Measurements from ENCODE around the gene HOXC12.

HOXC12 gene

DNA sequence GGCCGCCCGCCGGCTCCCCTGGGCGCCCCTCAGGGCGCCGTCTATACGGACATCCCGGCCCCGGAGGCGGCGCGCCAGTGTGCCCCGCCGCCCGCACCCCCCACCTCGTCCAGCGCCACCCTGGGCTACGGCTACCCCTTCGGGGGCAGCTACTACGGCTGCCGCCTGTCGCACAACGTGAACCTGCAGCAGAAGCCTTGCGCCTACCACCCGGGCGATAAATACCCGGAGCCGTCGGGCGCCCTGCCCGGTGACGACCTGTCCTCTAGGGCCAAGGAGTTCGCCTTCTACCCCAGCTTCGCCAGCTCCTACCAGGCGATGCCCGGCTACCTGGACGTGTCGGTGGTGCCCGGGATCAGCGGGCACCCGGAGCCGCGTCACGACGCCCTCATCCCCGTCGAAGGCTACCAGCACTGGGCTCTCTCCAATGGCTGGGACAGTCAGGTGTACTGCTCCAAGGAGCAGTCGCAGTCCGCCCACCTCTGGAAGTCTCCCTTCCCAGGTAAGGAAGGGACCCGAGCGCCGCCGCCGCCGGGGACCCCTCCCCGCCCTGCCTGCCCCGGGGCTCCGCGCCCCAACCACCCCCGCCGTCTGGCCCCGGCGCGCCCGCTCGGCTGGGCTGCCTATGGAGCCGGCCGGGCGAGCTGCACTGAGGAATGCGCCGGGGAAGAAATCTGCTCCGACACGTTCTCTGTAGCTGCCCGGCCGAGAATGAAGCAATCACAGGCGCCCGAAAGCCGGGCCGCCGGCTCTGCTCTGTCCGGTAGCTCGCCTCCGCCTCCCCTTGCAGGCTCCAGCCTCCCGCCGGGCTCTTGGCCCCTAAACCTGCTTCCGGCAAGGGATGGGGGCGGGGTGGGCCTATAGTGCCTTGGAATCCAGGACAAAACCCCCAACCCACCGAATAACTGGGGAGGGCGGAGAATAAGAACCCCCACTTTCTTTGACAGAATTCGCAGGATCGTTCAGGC is 15.3 kb upstream of the HOXC12 start:
- DNase-seq (ENCODE audit: low read depth): no peak
- H3K4me3 ChIP-seq (ENCODE audit: low read depth, low read length): peak overlapping the region; percentile 38

DNA sequence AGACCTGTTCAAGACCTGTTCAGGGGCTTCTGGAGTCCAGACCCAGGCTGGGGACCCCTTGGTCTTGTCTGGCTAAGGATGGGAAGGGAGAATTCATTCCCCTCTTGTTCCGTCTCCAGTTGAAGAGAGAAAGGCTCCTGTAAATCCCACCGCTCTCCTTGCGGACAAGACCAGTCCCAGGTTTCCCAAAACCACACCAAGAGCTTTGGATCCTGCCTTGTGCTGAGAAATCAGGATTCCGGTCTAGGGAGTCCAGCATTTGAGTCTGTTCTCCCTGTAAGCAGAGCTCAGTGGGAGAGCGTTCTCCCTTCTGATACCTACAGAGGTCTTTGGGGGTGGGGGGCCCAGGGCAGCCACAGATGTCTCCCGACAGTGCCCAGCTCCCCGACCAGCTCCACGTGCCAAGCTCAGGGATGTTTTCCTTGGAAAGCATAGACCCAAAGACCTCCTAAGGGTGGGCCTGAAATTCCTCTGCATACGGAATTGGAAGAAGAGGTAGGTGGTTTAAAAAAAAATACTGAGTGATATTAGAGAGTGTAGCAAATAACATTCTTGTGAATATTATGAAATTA is 14.2 kb upstream of the HOXC12 start:
- DNase-seq (ENCODE audit: low read depth): no peak
- peak overlapping the region; percentile 16 for H3K4me3 ChIP-seq (ENCODE audit: low read depth, low read length)

DNA sequence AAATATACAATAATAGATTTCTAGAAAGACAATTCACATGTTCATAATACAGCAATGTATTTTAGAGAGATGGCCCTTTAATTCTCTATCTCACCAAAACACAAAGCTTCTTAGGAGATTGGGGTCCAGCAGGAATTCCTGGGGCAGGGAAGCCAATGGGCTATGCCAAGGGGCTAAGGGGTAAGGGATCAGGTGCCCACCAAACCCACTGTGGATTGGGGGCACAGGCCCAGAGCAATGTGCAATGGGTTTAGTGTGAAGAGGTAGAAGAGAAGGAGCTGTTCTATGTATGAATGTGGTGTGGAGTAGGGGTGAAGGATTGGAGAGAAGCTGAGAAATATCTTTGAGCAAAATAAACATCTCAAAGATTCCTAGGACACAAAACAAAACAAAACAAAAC is 13.5 kb upstream of the HOXC12 start:
- DNase-seq (ENCODE audit: low read depth): no peak
- H3K4me3 ChIP-seq (ENCODE audit: low read depth, low read length): no peak overlapping the region

DNA sequence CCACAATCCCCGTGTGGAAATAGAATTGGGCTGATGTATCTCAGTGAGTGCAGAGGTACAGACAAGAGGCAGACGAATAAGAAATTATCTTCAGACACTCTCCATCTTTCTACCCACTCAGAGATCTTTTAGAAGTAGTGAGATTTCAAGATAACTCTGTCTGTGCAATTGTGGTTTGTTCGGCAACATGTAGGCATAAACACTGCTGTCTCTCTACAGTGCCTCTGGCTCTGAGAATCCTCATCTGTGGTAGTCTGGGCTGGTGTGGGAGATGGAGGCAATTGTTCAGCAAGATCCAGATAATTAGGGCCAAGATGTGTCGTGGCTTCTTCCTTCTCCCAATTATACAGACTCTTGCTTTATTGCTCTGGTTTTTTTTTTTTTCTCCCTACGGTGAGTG is 13.0 kb upstream of the HOXC12 start:
- no peak for DNase-seq (ENCODE audit: low read depth)
- H3K4me3 ChIP-seq (ENCODE audit: low read depth, low read length): no peak overlapping the region

DNA sequence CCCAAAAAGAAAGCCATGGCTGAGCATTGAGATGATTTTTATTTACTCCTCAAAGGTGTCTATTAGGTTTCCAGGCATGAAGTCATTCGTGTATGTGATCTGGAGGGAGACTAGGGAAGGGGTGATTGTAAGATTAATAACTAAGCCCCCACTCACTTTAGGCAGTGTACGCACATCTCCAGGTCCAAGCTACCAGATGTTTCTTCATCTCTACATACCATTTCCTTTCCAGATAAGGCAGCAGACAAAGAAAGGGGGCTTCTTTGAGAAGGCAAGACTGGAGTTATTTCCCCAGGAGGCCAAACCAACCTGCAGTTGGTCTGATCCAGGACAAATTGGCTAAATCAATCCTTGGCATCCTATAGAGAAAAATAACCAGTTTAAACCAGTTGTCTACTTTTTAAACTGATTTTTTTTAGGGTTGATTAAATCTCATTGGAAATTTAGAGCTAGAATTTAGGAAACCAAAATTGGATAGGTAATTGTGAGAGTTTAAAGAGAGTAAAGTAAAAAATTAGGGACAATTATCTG is 12.2 kb upstream of the HOXC12 start:
- DNase-seq (ENCODE audit: low read depth): no peak
- no peak overlapping the region for H3K4me3 ChIP-seq (ENCODE audit: low read depth, low read length)

- H3K4me3 ChIP-seq (ENCODE audit: low read depth, low read length): no peak overlapping the region
- no peak for DNase-seq (ENCODE audit: low read depth)
These were observed 10.5 kb upstream of the HOXC12 start for GRCh38 chr12:53944209-53944608.

GRCh38 chr12:53944907-53945847 is 9.5 kb upstream of the HOXC12 start:
- no peak for DNase-seq (ENCODE audit: low read depth)
- no peak overlapping the region for H3K4me3 ChIP-seq (ENCODE audit: low read depth, low read length)

DNA sequence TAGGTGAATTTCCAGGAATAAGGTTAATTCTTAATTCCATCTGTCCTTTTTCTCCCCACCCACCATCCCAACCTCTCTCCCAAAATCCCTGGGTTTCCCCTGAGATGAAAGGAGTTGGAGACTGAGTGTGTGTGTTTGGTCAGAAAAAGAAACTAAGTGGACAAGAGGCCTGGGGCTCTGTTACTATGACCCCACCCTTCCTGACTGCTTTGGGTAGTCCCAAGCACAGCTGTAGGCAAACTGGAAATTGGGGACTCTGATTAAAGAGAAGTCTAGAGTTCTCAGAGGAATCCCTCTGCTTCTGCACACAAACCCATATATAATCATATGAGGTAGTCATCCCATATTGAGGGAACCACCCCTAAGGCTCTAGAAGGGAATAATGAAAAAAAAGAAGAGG is 7.0 kb upstream of the HOXC12 start:
- H3K4me3 ChIP-seq (ENCODE audit: low read depth, low read length): no peak overlapping the region
- DNase-seq (ENCODE audit: low read depth): no peak

- H3K4me3 ChIP-seq (ENCODE audit: low read depth, low read length): no peak overlapping the region
- DNase-seq (ENCODE audit: low read depth): no peak
These were observed 5.8 kb upstream of the HOXC12 start for GRCh38 chr12:53948650-53949593.

GRCh38 chr12:53949631-53950436 is 4.9 kb upstream of the HOXC12 start:
- DNase-seq (ENCODE audit: low read depth): no peak
- no peak overlapping the region for H3K4me3 ChIP-seq (ENCODE audit: low read depth, low read length)

DNA sequence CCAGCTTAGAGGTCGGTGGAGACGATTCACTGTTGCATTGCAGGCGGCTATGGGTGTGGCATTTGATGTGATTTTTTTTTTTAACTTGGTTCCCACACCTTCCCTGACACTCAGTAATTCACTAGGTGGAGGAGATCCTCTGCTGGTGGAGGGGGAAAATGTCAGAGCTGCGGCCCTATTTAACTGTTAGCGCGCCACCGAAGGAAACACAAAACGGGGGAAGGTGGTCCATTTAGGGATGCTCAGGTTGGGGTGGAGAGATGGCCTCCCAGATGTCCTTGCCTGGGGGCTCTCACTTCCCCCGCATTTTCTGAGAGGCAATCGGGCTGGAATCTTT is 4.3 kb upstream of the HOXC12 start:
- H3K4me3 ChIP-seq (ENCODE audit: low read depth, low read length): no peak overlapping the region
- DNase-seq (ENCODE audit: low read depth): no peak

GRCh38 chr12:53950789-53951576 is 3.7 kb upstream of the HOXC12 start:
- H3K4me3 ChIP-seq (ENCODE audit: low read depth, low read length): no peak overlapping the region
- no peak for DNase-seq (ENCODE audit: low read depth)

DNA sequence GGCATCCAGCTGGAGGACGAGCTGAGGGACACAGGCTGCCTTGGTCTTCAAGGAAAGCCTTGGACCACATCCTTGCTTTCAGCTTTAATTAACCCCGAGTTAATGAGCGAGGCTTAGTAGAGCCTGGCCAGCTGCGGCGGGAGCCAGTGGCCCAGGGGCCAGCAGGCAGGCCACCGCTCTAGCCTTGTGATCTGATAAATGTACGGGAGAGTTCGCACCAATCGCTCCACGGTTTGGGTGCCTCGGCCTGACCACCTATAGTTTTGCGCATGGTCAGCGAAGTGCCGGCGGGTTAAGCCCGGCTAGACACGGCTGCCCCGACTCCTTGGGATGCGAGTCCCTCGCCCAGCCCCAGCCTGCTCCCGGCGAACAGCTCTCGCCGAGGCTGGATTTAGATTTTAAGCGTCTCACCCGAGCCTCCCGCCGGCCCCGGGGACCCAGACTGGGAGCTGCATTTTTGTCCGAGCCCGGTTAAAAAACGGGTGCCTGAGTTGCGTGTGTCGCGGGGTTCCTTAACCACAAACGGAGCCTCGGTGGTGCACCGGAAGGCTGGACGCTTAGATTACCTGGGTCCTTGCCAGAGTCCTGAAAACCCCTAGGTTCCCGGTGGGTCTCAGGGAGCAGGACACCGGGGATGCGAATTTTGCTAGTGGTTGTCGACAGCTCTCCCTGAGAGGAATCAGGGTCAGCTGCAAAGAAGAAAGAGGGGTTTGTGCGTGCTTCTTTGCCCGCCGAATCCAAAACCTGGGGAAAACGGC is 2.9 kb upstream of the HOXC12 start:
- H3K4me3 ChIP-seq (ENCODE audit: low read depth, low read length): no peak overlapping the region
- no peak for DNase-seq (ENCODE audit: low read depth)

DNA sequence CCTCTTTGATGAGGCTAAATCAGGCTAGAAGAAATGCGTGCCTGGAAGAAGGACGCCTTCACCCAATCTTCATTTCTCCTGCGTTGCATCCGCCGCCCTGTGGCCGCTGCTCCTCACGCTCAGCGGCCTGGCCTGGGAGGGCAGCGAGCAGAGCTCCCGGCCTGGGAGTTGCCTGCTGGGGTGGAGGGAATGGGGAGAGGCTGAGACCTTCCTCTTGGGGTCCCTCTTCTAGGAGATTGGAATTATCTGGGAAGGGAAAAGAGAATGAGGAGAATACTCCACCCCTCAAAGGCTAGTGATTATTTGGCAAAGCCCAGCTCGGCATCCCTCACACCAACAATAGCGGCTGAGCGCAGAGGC is 2.4 kb upstream of the HOXC12 start:
- no peak for DNase-seq (ENCODE audit: low read depth)
- H3K4me3 ChIP-seq (ENCODE audit: low read depth, low read length): no peak overlapping the region

DNA sequence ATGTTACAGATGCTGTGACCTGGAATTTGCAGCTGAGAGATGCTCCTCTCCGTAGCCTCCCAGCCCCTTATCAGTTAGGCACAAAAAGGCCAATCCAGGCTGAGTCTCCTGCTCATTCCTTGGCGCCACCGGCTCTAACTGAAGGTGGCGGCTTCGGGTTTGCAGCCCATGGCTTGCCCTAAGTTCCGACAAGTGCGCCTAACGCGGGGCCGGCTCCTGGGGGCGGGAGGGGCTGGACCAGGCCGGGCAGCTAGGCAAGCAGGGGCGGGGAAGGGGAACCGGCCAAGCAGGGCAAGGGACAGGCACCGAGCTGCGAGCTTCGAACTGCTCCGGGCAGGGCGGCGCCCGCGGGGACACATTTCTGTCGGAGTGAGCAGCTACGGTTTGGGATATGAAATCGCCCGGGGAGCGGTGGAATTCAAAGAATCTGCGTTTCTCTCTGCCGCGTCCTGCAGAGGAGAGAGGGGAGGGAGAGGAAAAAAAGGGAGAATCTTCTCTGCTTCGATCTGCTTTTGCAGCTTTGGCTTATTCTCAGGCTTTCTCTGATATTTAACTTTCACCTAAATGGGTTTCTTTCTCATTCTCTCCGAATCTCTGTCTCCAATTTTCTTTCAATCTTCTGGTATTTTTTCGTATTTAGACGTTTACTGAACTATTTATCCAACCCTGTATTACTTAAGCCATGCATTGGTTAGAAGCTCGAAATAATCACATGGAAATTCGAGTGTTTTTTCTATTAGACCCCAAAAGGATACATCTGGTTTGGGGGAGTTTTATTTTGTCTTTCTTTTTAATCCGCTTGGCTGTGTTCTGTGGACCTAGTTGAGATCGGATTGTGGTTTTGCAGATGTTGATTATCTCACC is 1.6 kb upstream of the HOXC12 start:
- H3K4me3 ChIP-seq (ENCODE audit: low read depth, low read length): no peak overlapping the region
- no peak for DNase-seq (ENCODE audit: low read depth)

All from skeletal muscle cell (primary cell).